HG03039 (cell line): ENCODE results near the gene STK32C.
"Not testable (repeated sequence)": the region's sequence is repeated elsewhere in the genome, so short reads cannot be mapped to it uniquely, and the experiment has no call there.

Experiments
- ATAC-seq: cut with Tn5 transposase; IDR thresholded peaks from one replicate; pipeline ENCODE4 v1.9.1; 2021; ENCODE audit warnings: mild to moderate bottlenecking, moderate library complexity; ENCODE audit not compliant: unreplicated experiment

The STK32C gene

DNA sequence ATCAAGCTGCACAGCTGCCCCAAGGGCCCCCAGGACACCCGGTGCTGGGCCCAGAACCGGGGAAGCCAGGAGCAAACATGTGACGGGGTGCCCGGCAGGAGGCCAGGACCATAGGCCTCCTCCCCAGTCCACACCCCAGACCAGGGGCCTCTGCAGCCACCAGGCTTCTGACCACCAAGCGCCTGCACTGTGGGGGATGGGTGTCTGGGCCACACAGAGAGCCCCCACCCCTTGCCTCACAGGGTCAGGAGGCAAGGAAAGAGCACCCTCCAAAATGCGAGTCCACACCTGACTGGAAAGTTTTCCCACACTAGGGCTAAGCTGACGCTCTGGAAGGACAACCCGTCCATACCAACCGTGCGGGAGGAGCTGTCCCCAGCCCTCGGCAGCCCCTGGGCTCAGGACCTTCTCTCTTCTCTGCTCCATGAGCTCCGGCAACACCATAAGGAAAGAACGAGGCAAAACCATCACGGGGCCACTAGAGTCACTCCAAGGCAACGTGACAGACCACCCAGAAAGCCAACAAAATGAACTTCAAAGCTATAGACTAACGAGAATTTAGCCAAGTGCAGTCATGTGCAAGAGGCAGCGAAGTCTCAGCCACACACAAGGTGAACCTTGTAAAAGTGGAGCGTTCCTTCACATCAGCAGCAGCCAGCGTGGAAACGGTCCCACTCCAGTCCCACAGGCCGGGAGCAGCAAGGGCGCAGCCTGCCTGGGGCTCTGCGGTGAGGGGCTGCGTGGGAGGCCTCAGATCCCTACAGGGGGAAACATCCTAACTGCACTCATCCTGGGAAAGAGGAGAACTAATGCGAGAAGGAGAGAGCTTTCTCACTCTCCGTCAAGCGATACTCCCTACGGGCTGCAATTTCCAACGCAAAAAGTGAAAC lies 5.1 kb downstream of the STK32C start:
- no peak for ATAC-seq

DNA sequence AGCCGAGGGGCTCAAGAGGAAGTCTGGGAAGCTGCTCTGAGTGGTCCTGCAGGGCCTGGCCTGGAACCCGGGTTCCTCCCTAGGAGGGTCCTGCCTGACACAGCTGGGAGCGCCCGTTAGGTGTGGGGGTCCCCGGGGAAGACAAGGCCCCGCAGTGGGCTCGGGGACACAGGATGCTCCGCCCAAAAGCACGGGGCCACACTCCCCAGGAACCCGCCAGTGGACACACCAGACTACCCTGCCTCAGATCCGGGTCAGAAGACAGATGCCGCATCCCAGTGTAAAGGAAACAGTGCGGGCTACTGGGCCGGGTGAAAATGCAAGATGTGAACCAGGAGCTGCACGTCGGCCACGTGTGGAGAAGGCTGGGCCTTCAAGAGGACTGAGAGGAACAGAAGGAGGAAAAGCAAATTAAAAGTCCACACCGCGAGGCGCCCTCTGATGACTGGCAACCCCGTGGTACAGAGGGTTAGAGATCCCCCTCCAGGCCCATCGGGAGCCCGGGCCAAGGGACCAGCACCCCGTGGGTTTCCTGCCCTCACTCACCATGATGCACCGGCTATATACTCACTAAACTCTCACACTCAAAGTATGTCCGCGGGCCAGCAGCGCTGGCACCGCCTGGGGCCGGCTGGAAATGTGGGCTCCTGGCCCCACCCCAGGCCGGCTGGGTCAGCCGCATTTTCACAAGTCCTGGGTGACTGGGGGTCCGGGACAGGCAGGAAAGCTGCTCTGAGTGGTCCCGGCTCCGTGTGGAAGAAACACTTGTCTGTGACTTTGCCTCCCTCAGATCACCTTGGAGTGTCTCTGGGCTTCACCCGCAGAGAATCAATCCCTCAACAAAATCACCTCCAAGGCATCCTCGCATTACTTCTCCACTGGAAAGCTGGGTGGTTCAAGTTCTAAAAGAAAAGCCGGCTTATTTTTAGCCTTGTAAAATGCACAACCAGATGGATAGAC lies 6.1 kb downstream of the STK32C start:
- ATAC-seq, result no peak

DNA sequence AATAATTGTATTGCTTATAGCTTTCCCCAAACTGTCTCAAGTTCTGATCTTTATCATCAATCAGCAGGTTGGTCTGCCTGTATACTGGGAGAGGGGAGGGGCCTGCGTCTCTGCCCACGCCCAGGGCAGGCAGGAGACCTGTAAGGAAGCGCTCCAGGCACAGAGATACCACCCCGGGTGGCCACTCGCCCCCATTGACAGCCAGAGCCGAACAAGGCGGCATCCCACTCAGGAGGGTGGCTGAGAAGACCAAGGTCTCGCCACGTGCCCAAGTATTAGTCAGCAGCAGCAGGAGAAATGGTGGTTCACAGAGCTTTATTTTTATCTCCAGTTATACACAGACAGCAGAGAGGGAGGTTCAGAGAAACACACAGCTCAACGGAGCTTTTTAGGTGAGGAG lies 7.2 kb downstream of the STK32C start:
- no peak for ATAC-seq

DNA sequence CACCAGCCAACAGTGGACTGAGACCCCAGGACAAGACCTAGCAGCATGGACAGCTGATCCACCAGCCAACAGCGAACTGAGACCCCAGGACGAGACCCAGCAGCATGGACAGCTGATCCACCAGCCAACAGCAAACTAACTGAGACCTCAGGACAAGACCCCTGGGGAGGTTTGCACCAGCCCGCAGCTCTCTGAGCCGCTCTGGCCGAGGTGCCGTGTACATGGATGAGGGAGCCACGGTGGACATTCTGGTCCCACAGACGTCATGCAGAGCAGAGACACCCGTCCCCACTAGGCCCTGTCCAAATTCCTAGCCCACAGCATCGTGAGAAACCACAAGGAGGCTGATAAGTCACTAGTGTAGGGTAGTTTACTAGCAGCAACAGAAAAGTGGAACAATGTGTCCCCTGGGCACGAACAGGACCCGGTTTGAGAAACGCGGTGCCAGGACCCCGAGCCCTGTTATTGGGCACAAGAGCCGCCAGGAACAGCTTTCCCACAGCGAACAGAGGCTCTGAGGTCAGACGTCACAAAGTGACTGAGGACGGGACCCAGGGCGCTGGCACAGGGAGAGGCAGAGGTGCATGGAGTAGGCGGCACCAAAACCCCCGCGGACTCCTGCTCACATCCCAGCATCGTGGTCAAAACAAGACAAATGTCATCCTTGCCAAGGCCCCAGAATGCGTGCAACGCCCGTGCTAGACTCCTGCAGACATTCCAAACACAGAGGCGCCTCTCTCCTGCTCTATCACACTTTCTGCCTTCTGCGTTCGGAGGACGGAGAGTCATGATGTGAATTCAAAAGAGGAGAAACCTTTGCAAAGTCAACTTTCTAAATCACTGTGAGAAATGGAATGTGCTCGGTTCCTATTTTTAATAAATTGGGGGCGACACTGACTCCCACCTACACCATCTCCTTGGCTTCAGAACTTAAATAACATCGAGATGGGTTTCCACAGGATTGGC lies 8.1 kb downstream of the STK32C start:
- ATAC-seq, result no peak

DNA sequence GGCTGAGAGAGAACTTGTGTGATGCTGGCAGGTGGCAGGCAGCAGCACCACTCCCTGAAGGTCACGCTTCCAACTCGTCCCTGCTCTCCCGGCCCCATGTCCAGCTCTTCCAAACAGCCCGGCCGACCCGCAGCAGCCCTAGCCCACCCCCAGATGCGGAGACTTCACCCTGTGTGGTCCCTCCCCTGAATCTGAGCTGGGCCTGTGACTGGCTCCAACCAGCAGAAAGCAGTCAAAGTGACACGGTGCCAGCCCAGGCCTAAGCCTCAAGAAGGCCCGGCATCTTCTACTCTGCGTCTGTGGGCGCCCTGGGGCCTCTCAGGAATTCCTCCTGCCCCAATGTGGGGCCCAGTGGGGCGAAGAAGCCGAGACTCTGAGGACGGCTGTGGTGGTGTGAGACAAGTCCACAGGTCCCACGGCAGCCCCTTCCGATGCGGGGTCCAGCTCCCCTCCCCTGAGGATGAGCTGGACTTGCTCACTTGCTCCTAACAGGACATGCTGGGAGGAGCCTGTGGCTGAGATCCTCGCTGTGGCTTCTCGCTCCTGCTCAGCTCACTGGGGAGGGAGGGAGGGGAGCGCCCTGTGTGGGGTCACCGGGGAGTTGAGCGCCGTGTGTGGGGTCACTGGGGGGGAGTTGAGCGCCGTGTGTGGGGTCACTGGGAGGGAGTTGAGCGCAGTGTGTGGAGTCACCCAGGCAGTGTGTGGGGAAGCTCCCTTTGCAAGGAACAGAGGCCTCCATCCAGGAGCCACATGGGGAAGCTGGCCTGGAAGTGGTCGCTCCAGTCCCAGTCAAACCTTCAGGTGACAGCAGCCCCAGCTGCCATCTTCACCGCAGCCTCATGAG lies 9.5 kb downstream of the STK32C start:
- no peak for ATAC-seq

DNA sequence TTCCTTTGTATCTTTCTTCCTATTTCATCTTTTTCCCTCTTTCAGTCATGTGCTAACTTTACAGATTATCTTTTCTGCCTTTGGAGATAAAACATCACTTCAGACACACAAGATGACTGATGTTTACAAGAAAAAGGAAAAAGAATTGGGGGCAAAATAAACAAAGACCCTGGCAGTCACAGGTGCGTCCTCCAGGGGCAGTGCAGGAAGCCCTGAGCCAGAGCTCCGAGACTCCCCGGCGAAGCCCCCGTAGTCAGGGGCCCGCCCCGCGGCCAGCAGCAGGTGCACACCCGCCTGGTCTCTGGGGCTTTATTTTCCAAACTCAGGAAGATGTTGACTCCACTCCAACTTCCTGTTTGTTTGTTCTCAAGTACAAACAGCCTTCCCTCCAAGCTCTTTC lies 10.2 kb downstream of the STK32C start:
- no peak for ATAC-seq

DNA sequence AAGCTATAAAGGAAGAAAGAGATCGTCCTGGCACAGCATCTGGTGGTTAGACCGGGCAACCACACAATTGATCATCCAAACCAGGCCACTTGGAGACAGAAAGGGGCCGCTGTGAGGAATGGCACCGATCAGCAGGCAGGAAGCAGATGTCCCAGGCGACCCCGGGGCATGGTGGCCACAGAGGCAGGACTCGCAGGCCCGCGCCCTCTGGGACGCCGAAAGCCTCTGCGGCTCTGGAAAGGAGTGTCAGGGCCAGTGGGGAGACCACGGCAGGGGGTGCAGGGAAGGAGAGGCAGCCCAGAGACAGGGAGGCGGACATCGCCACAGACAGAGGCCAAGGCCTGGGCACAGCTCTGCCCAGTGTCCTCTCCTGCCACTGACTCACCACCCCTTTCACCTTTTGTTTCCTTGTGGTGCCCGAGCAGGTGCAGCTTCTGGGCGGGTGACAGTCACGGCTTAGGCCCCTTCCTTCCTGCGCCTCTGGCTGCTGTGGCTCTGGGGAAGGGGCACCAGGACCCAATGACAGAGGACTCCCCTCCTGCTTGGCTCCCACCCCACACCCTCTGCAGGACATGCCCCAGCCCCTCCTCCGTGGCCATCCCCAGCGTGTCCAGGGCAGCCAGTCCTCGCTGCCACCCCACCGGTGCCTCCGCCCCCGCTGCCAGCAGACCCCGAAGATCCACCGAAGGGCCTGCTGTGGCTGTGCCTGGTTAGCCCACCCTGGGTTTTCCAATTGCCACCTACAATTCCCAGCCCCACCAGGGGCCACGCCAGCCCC lies 10.9 kb downstream of the STK32C start:
- ATAC-seq, result no peak

DNA sequence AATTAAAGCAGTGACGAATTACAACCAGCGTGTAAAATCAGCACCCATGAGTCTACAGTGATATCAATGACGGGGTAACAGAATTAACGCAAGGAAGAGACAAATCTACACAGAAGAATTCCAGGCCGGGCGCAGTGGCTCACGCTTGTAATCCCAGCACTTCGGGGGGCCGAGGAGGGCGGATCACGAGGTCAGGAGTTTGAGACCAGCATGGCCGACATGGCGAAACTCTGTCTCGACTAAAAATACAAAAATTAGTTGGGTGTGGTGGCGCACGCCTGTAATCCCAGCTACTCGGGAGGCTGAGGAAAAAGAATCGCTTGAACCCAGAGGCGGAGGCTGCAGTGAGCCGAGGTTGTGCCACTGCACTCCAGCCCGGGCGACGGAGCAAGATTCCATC lies 12.3 kb downstream of the STK32C start:
- ATAC-seq, result not testable (repeated sequence)

DNA sequence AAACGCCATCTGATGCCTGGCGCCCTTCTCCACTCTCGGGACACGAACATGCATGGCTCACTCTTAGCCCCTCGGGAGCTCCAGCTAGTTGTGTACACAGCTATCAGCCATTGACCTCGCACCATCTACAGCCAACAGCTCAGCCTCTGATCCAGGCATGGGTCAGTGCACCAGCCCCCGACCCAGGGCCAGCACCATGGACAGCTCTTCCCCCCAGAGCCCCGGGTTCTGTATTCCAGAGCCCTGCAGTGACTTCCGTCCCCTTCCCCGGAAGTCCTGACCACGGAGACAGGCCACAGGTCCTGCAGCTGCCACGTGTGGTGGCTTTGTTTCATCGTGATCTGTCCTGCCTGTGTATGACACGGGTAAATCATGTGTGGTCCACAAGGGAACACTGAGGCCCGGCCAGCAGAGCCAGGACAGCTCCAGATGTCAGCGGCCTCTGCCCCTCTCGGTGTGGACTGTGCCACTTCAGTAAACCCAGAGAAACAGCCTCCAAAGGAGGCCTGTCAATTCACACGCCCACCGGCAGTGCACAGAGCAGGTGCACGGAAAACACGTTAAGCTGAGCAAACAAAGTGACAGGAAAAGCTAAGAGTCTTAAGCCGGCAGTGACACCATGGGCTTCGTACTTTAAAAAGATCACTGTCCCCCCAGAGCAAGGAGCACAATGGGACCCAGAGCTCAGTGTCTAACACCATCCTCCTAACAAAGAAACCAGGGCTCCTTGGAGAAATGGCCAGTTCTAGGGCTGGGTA lies 13.0 kb downstream of the STK32C start:
- no peak for ATAC-seq

DNA sequence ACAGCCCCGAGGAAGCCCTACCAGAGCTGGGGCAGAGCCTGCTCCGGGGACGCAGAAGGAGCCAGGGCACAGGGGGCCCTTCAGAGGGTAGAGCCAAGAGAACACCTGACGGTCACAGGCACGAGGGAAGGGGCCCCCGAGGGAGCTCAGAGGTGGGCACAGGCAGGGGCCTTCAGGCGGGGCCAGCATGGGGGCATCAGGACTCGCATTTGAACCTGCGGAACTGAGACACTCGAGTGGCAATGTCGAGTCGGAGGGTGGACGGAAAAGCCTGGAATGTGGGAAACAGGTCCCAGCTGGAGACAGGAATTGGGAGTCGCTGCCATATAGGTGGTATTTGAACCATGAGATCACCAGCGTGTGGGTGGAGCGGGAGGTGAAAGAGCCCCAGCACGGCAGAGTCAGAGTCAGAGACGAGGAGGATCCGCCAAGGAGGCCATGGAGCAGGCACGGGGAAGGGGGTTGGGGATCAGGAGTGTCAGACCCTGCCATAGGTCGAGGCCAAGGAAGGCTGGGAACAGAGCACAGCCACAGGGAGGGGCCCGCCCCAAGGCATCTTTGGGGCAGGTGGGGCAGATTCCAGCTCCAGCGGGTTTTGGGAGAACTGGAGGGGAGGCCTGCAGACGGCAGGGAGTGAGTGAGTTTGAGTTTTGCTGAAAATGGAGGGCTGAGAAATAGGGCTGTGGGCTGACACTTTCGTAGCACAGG lies 13.8 kb downstream of the STK32C start:
- no peak for ATAC-seq

DNA sequence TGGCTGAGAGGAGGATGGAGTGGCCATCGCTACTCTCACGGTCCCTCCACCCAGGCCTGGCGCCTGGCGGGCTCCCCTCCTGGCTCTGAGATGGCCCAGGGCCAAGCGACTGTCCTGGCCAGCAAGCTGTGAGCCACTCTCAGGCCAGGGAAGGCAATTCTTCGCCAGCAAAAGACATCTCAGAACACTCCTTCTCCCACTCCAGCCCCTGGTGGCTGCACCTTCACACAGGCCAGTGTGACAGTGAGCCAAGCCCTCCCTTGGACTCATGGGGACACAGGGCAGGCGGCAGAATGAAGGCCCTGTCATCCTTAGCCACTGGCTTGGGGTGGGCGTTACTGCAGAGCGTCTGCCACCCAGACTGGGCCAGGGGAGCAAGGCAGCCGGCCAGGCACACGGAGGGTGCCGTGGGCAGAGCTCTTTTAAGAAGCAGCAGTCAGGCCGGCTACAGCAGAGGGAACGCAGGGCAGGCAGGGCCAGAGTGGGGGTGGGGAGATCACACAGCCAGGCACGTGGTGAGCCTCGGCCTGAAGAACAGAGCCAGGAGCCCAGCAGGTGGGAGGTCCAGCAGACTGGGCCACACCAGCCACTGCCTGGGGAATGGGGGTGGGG lies 14.4 kb downstream of the STK32C start:
- ATAC-seq, result no peak

DNA sequence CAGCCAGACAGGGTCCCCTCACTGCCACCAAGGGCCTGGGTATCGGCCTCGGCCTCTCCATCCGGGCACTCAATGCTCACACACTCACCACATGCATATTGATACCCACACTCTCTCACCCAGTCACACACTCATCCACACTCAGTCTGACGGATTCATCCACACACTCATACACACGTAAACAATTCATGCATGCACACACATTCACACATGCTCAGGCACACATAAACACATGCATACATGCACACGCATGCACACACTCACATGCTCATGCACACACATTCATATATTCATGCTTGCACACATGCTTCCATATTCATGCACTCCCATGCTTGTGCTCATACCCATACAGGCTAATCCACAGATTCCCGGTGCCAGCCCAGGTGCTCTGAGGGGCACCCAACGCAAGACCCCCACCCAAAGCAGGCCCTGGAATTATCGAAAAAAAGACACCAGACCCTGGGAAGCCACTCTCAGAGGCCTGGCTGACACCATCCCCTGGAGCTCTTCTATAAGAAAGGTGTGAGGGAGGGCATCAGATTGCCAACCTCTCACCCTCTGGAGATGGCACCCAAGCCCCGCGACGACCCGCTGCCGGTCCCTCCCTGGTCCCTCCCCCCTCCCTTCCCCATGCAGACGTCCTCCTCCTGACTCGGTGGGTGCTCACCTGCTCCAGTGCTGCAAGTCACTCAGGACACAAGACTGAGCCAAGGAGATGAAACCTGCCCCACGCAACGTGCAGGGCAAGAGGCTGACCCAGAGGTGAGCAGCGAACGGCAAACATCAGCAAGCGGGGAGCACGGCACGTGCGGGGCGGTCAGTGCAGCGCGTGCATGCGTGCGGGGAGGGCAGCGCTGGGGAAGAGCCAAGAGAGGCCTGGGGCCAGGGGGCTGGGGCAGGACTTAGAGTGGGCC lies 15.2 kb downstream of the STK32C start:
- ATAC-seq, result no peak

DNA sequence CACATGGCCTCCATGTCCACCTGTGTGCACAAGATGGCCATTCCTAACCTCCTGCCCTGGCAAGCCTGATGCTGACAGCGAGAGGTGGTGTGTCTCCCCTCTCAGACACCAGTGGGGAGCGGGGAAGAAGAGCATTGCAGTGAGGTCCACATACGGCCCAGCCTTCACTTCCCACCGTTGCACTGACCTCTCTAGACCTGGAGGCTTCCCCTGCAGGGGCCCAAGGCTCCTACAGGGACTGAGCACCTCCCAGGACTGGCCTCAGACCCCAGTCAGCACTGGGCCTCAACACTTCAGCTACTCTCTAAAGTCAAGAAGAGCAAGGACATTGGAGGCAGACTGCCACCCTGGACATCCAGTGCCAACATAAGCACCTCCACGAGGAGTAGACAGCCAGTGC lies 15.9 kb downstream of the STK32C start:
- no peak for ATAC-seq

DNA sequence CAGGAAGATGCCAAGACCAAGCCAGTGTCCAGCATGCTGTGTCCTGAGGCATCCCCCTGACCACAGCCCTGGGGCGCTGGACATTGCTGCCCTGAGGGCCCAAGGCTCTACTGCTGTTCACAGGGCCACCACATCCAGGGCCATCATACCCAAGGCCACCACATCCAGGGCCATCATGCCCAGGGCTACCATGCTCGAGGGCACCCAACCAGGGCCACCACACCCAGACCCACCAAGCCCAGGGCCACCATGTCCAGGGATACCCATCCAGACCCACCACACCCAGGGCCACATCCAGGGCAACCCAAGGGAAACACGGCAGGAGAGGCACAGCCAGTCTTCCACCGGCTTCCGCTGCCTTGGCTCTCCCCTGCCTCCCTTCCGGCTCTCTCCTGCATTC lies 17.1 kb downstream of the STK32C start:
- ATAC-seq, result no peak

DNA sequence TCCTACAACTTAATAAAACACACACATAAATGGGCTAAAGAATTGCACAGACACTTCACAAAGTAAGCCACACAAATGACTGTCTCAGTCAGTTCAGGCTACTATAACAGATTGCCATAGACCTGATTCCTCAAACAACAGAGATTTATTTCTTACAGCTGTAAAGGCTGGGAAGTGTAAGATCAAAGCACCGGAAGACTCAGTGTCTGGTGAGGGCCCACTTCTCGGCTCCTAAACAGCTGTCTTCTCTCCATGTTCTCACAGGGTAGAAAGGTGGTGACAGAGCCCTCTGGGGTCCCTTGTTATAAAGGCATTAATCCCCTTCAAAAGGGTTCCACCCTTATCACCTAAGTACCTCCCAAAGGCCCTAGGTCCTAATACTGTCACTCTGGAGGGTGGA lies 18.3 kb downstream of the STK32C start:
- no peak for ATAC-seq
